Endodermal cell (in vitro differentiated cells): ENCODE data around the gene CUZD1. TPM values are rescaled to one million over a fixed set of nuclear protein-coding genes. Genes with fewer than 3 reads are reported as not detected.

Source experiments
- DNase-seq: peaks from one replicate; pipeline ENCODE4 v3.0.0-alpha.2; 2017
- H3K27ac ChIP-seq: 2 replicates; pipeline ENCODE4 v1.5.1; 2013; ENCODE audit warnings: mild to moderate bottlenecking, low read depth, low read length, moderate library complexity
- H3K27me3 ChIP-seq: 2 replicates; pipeline ENCODE4 v1.6.1; 2013; ENCODE audit warnings: mild to moderate bottlenecking, low read length, moderate library complexity; ENCODE audit not compliant: insufficient read depth, control insufficient read depth, poor library complexity, severe bottlenecking
- H3K36me3 ChIP-seq: 2 replicates; pipeline ENCODE4 v1.7.0; 2013; ENCODE audit warnings: mild to moderate bottlenecking, low read length, moderate library complexity; ENCODE audit not compliant: control insufficient read depth, insufficient read depth
- H3K4me1 ChIP-seq: one replicate; pipeline ENCODE4 v1.7.0; 2013; ENCODE audit warnings: low read length; ENCODE audit not compliant: control insufficient read depth, insufficient read depth
- H3K4me3 ChIP-seq: 2 replicates; pipeline ENCODE4 v1.5.1; 2013; ENCODE audit warnings: mild to moderate bottlenecking, low read length, moderate library complexity
- H3K9ac ChIP-seq: 2 replicates; pipeline ENCODE4 v1.6.1; 2013; ENCODE audit warnings: mild to moderate bottlenecking, low read length, moderate library complexity; ENCODE audit not compliant: poor library complexity, severe bottlenecking; ENCODE audit errors: extremely low read depth
- H3K9me3 ChIP-seq: 2 replicates; pipeline ENCODE4 v1.6.1; 2013; ENCODE audit warnings: mild to moderate bottlenecking, low read length, moderate library complexity; ENCODE audit not compliant: control insufficient read depth
- H3K27ac Mint-ChIP-seq: 2 replicates; pipeline ENCODE4 v1.8.0; 2020; ENCODE audit warnings: mixed read lengths
- H3K27me3 Mint-ChIP-seq: 2 replicates; pipeline ENCODE4 v1.8.0; 2021; ENCODE audit warnings: mild to moderate bottlenecking, mixed read lengths; ENCODE audit not compliant: insufficient read depth
- H3K36me3 Mint-ChIP-seq: 2 replicates; pipeline ENCODE4 v1.8.0; 2020; ENCODE audit warnings: low read depth, mixed read lengths
- H3K4me1 Mint-ChIP-seq: 2 replicates; pipeline ENCODE4 v1.8.0; 2020; ENCODE audit warnings: mixed read lengths
- H3K4me3 Mint-ChIP-seq: 2 replicates; pipeline ENCODE4 v1.8.0; 2020; ENCODE audit warnings: mild to moderate bottlenecking, moderate library complexity, mixed read lengths
- H3K9me3 Mint-ChIP-seq: 2 replicates; pipeline ENCODE4 v1.8.0; 2020; ENCODE audit warnings: mild to moderate bottlenecking, mixed read lengths
- WGBS, 2 experiments: methylation state at CpG; one replicate each; pipeline versions ENCODE4 v1.1.5 to v1.1.7; 2013; ENCODE audit warnings: missing lambda C conversion rate in 2 of 2, mixed read lengths in 1 of 2; ENCODE audit not compliant: insufficient coverage in 1 of 2, insufficient read length in 1 of 2; 5-methylcytosine and 5-hydroxymethylcytosine counted together
- total RNA-seq, 2 donors: library from RNA; stranded (reverse); fragmentation: NEBNext Ultra II Directional in 1 of 2; extraction: Animal tissue kit (Norgen Biotek cat#: 25700) in 1 of 2; gene quantifications; 2 replicates in 1 of 2; 3 replicates in 1 of 2; pipeline ENCODE4 v1.2.1, GENCODE V29; 2021
- TF ChIP-seq, protein P1 (sequence below): fragments of 200-600 bp; sonication (generic); conservative IDR thresholded peaks from 2 replicates; pipeline ENCODE4 v1.5.0; 2021; ENCODE audit warnings: antibody characterized with exemption, mild to moderate bottlenecking

The CUZD1 gene
- total RNA-seq, 2 donors from 2014 or later, result 0.53 TPM; not detected in 1

DNA sequence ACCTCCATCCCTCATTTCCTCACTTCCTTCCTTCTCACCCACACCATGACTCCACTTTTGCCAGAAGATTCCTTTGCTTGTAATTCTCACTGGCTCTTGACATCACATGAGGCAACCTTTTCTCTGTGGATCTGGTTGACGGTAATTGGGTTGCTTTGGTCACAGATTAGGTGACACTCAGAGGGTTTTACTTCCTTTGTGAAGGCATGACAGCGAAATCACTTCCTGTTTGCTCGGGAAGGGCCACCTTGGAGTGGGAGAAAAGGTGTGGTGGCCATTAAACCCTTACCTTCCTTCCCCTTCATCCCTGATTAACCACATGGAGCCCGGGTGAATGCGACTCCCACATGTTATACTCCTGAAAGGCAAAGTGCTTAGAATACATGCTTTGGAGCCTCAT is 30.2 kb downstream of the CUZD1 start:
- no peak overlapping the region for H3K27ac ChIP-seq
- Mint-ChIP-seq H3K36me3 (no peaks in the 10 kb centered on the region), H3K4me3 (no peak overlapping the region), H3K4me1 (no peaks in the 10 kb centered on the region), H3K27me3 (peaks cover 12% of the 10 kb centered on the region), H3K9me3 (no peaks in the 10 kb centered on the region), H3K27ac (no peak overlapping the region)
- no peaks in the 10 kb centered on the region for H3K4me1 ChIP-seq
- H3K9ac ChIP-seq, result no peak overlapping the region
- H3K4me3 ChIP-seq, result no peak overlapping the region
- no peak for DNase-seq
- TF ChIP-seq, protein P1, sequence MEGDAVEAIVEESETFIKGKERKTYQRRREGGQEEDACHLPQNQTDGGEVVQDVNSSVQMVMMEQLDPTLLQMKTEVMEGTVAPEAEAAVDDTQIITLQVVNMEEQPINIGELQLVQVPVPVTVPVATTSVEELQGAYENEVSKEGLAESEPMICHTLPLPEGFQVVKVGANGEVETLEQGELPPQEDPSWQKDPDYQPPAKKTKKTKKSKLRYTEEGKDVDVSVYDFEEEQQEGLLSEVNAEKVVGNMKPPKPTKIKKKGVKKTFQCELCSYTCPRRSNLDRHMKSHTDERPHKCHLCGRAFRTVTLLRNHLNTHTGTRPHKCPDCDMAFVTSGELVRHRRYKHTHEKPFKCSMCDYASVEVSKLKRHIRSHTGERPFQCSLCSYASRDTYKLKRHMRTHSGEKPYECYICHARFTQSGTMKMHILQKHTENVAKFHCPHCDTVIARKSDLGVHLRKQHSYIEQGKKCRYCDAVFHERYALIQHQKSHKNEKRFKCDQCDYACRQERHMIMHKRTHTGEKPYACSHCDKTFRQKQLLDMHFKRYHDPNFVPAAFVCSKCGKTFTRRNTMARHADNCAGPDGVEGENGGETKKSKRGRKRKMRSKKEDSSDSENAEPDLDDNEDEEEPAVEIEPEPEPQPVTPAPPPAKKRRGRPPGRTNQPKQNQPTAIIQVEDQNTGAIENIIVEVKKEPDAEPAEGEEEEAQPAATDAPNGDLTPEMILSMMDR, result no peak
- no peaks in the 10 kb centered on the region for H3K36me3 ChIP-seq
- H3K9me3 ChIP-seq, result no peaks in the 10 kb centered on the region
- 92 to 95% methylated on average over 3 to 5 of the region's 5 CpGs for WGBS, 2 experiments
- no peaks in the 10 kb centered on the region for H3K27me3 ChIP-seq

DNA sequence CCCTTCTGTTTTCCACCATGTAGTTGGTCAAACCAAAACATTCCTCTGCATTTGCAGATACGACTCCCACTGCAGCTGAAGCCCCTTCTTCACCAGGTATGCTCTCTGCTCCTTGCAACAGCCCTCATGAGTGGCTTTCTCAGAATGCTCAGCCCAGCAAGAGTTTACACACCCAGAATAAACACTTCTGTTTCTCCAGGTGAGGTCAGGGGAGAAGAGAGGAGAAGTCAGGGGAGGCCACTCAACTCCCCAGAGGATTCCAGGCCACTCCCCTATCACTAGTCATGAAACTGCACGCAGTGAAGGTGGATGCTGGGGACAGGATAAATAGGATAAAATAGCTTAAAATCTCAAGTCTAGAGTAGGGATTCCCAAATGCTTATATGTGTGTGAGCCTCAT is 31.2 kb downstream of the CUZD1 start:
- no peaks in the 10 kb centered on the region for H3K9me3 Mint-ChIP-seq
- Histone ChIP-seq H3K4me3 (no peak overlapping the region), H3K9me3 (no peaks in the 10 kb centered on the region), H3K27me3 (no peaks in the 10 kb centered on the region), H3K36me3 (no peaks in the 10 kb centered on the region), H3K27ac (no peak overlapping the region), H3K4me1 (no peaks in the 10 kb centered on the region), H3K9ac (no peak overlapping the region)
- 88 to 90% methylated on average over 2 of the region's 2 CpGs for whole genome bisulfite sequencing, 2 experiments
- H3K27ac Mint-ChIP-seq, result no peak overlapping the region
- TF ChIP-seq, protein P1, result no peak
- H3K4me3 Mint-ChIP-seq, result no peak overlapping the region
- H3K36me3 Mint-ChIP-seq, result no peaks in the 10 kb centered on the region
- H3K4me1 Mint-ChIP-seq, result no peaks in the 10 kb centered on the region
- DNase-seq, result no peak
- peaks cover 10% of the 10 kb centered on the region for H3K27me3 Mint-ChIP-seq

DNA sequence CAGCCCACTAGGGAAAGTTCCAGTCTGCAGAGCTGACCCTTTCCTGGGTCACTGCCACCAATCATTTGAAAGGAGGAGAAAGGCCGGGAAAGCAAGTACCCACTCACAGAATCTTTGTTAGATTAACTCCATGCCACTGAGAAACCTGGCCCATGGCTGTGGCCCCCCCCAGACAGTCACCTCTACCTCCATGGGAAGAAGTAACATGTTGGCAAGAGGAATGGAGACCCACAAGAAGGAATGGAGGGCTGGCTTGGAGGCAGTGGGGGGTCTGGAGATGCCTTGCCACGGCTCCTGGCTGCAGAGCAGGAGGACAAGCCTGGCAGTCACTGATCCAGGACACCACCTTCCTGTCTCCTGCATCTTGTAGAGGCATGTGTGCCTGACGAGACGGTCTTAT is 32.9 kb downstream of the CUZD1 start:
- DNase-seq, result no peak
- H3K9me3 ChIP-seq, result no peaks in the 10 kb centered on the region
- no peaks in the 10 kb centered on the region for H3K4me1 ChIP-seq
- no peaks in the 10 kb centered on the region for H3K4me1 Mint-ChIP-seq
- 73 to 80% methylated on average over 3 to 4 of the region's 4 CpGs for WGBS, 2 experiments
- no peak overlapping the region for H3K27ac Mint-ChIP-seq
- no peaks in the 10 kb centered on the region for H3K27me3 ChIP-seq
- H3K4me3 ChIP-seq, result no peak overlapping the region
- H3K27ac ChIP-seq, result no peak overlapping the region
- no peak overlapping the region for H3K4me3 Mint-ChIP-seq
- H3K36me3 Mint-ChIP-seq, result no peaks in the 10 kb centered on the region
- TF ChIP-seq, protein P1, result no peak
- H3K36me3 ChIP-seq, result no peaks in the 10 kb centered on the region
- peaks cover 6% of the 10 kb centered on the region for H3K27me3 Mint-ChIP-seq
- H3K9ac ChIP-seq, result no peak overlapping the region
- H3K9me3 Mint-ChIP-seq, result no peaks in the 10 kb centered on the region
